Body of pancreas (tissue), 4 donors: ENCODE data around the gene ECHS1.

Experiments used
- CTCF ChIP-seq, 7 experiments: fragments of 450-650 bp in 4 of 7; fragments of 200-600 bp in 3 of 7; sonication (generic) in 3 of 7; IDR thresholded peaks; one replicate each; pipeline ENCODE4 v1.5.1; 2016 to 2019; ENCODE audit warnings: antibody characterized with exemption in 7 of 7
- POLR2A ChIP-seq, 3 donors: fragments of 450-650 bp; IDR thresholded peaks; one replicate each; pipeline ENCODE4 v1.6.1; 2016; ENCODE audit warnings: antibody characterized with exemption in 3 of 3, mild to moderate bottlenecking in 2 of 3

- TF ChIP-seq CTCF (IDR thresholded peaks at IDR 0.05) (no peak), POLR2A (IDR thresholded peaks at IDR 0.05) (no peak)
Measured at GRCh38 chr10:133349160-133349568, 24.0 kb downstream of the ECHS1 start.
